Left colon (tissue), 2 donors: ENCODE data around the gene ATG4C. TPM values are rescaled to one million over a fixed set of nuclear protein-coding genes. Genes with fewer than 3 reads are reported as not detected.
"Not testable (repeated sequence)": the region's sequence is repeated elsewhere in the genome, so short reads cannot be mapped to it uniquely, and the experiment has no call there.

Experiments used
- ATAC-seq: fragments of 200-7000 bp; cut with Tn5 transposase; one replicate; pipeline ENCODE4 v1.9.1; 2020; ENCODE audit warnings: mild to moderate bottlenecking, moderate library complexity
- DNase-seq, 2 donors: peaks; one replicate each; pipeline ENCODE4 v3.0.0-alpha.2; 2020
- intact Hi-C, 2 donors: fragments of 100-400 bp; cut with DNase I in 1 of 2; cut with micrococcal nuclease in 1 of 2; formaldehyde crosslinking; loops; one replicate each; pipeline versions ENCODE4 v1.11.2 to v1.14.0; 2022; cut with DNase I, micrococcal nuclease
- long read RNA-seq: library from polyadenylated mRNA; unstranded; transcript quantifications from one replicate; pipeline ENCODE4 v2.0.0, GENCODE V29; 2021
- total RNA-seq, 2 donors: library from RNA; stranded (reverse); fragmentation: NEBNext Ultra II Directional; extraction: Animal tissue kit (Norgen Biotek cat#: 25700); gene quantifications; one replicate each; pipeline ENCODE4 v1.2.1, GENCODE V29; 2021
- donor health status: DM: no; HTN: no; CAD: no.
- donor health status: DM: yes; HTN: yes; CAD: no.

ATG4C gene
- total RNA-seq, result 1 to 10 TPM; 6.8 to 7.3 TPM
- long read RNA-seq, transcript ATG4C-201 (11 exons, 2,938 nt), result major isoform, 7 of 20 reads
- long read RNA-seq, transcript ATG4C-203 (11 exons, 2,890 nt), result minor isoform, 5 of 20 reads
- long read RNA-seq, partial matches to known transcripts, result 0 of 20 reads
- long read RNA-seq, other reads (novel, unspliced or antisense), result 8 of 20 reads

- intact Hi-C loops, result no loop called here
- ATAC-seq (peak; percentile 97), DNase-seq (peak; percentile 96 to 98)
Measured at GRCh38 chr1:62783736-62784508, at the start of gene ATG4C. ATG4C (plus strand) TSS chr1:62784132; CDS start chr1:62803787, 19,655 bp downstream.

- ATAC-seq, result no peak
- no peak for DNase-seq
- intact Hi-C loops, result no loop called here
Measured at GRCh38 chr1:62735491-62736171, 48.3 kb upstream of the ATG4C start.

- ATAC-seq, intact Hi-C loops, DNase-seq: not testable (repeated sequence)
Measured at GRCh38 chr1:62740701-62741100, 43.2 kb upstream of the ATG4C start.

- ATAC-seq, result no peak
- intact Hi-C loops, result loop anchor here in 1 of 2 donors (5.0 kb wide), 2 partner anchors 218 to 238 kb away; no protein-coding TSS in a partner anchor
- no peak for DNase-seq
Measured at GRCh38 chr1:62744611-62745577, 39.0 kb upstream of the ATG4C start.

- DNase-seq (no peak), ATAC-seq (peak; percentile 59)
- intact Hi-C loops, result loop anchor here in 1 of 2 donors (5.0 kb wide), 2 partner anchors 219 to 239 kb away; no protein-coding TSS in a partner anchor
Measured at GRCh38 chr1:62746086-62746808, 37.7 kb upstream of the ATG4C start.

GRCh38 chr1:62746809-62747138, 37.2 kb upstream of the ATG4C start:
- ATAC-seq (no peak), DNase-seq (no peak)
- intact Hi-C loops, result loop anchor here in 1 of 2 donors (5.0 kb wide), 2 partner anchors 219 to 239 kb away; no protein-coding TSS in a partner anchor

- intact Hi-C loops, result no loop called here
- no peak for DNase-seq
- no peak for ATAC-seq
Measured at GRCh38 chr1:62753031-62753965, 30.6 kb upstream of the ATG4C start.

GRCh38 chr1:62754938-62755337, 29.0 kb upstream of the ATG4C start:
- DNase-seq, intact Hi-C loops, ATAC-seq: not testable (repeated sequence)

- DNase-seq, ATAC-seq, intact Hi-C loops: not testable (repeated sequence)
Measured at GRCh38 chr1:62756255-62756884, 27.6 kb upstream of the ATG4C start.

- ATAC-seq, intact Hi-C loops, DNase-seq: not testable (repeated sequence)
Measured at GRCh38 chr1:62759232-62759875, 24.6 kb upstream of the ATG4C start.

GRCh38 chr1:62760021-62760782, 23.7 kb upstream of the ATG4C start:
- ATAC-seq, intact Hi-C loops, DNase-seq: not testable (repeated sequence)

GRCh38 chr1:62761223-62761870, 22.6 kb upstream of the ATG4C start:
- intact Hi-C loops, DNase-seq, ATAC-seq: not testable (repeated sequence)

- ATAC-seq, intact Hi-C loops, DNase-seq: not testable (repeated sequence)
Measured at GRCh38 chr1:62762027-62762426, 21.9 kb upstream of the ATG4C start.

- no peak for DNase-seq
- ATAC-seq, result no peak
- intact Hi-C loops, result no loop called here
Measured at GRCh38 chr1:62765981-62766380, 18.0 kb upstream of the ATG4C start.

- ATAC-seq, result peak; percentile 55
- intact Hi-C loops, result not testable (repeated sequence)
Measured at GRCh38 chr1:62768551-62768950, 15.4 kb upstream of the ATG4C start.

More at GRCh38 chr1:62768551-62768950, 15.4 kb upstream of the ATG4C start:
- DNase-seq, result not testable (repeated sequence)
